Measurements from ENCODE around the gene BAHCC1.

The BAHCC1 gene

GRCh38 chr17:81449351-81449750 lies 54.1 kb downstream of the BAHCC1 start:
- no peak for TF ChIP-seq CTCF (conservative IDR thresholded peaks at IDR 0.05; ENCODE audit: low read length)
- TF ChIP-seq EZH2phosphoT487 (IDR thresholded peaks at IDR 0.05; ENCODE audit: borderline replicate concordance): no peak
- Histone ChIP-seq H2AFZ (ENCODE audit: low read length) (no peak overlapping the region), H3K4me3 (ENCODE audit: low read length, poor library complexity, severe bottlenecking) (no peak overlapping the region), H3K4me2 (ENCODE audit: low read depth, low read length, poor library complexity, severe bottlenecking) (no peak overlapping the region), H3F3A (ENCODE audit: low read depth) (no peaks in the 10 kb centered on the region), H4K20me1 (ENCODE audit: insufficient read depth, low read length, poor library complexity, severe bottlenecking) (no peaks in the 10 kb centered on the region), H3K27me3 (ENCODE audit: insufficient read depth, low read length, poor library complexity, severe bottlenecking) (no peaks in the 10 kb centered on the region), H3K9me2 (replicated peaks; ENCODE audit: low read depth, low read length) (no peaks in the 10 kb centered on the region), H3K79me2 (ENCODE audit: insufficient read depth, low read length) (peaks cover 28% of the 10 kb centered on the region; the same call in 1 of the 2 replicates), H3K4me1 (ENCODE audit: insufficient read depth, low read length, poor library complexity, severe bottlenecking) (peaks cover 24% of the 10 kb centered on the region), H3K36me3 (ENCODE audit: insufficient read depth, low read length) (peaks cover 15% of the 10 kb centered on the region; the same call in 1 of the 2 replicates), H3K9ac (ENCODE audit: low read depth, low read length, poor library complexity, severe bottlenecking) (no peak overlapping the region), H3K9me3 (ENCODE audit: insufficient read depth, low read depth, low read length) (no peaks in the 10 kb centered on the region)

- Histone ChIP-seq H2AFZ (ENCODE audit: low read length) (no peak overlapping the region), H3K4me3 (ENCODE audit: low read length, poor library complexity, severe bottlenecking) (no peak overlapping the region), H3K4me1 (ENCODE audit: insufficient read depth, low read length, poor library complexity, severe bottlenecking) (peaks cover 49% of the 10 kb centered on the region), H3K79me2 (ENCODE audit: insufficient read depth, low read length) (peaks cover 53% of the 10 kb centered on the region), H3K36me3 (ENCODE audit: insufficient read depth, low read length) (peaks cover 13% of the 10 kb centered on the region; the same call in 1 of the 2 replicates), H3K9me2 (replicated peaks; ENCODE audit: low read depth, low read length) (no peaks in the 10 kb centered on the region), H3F3A (ENCODE audit: low read depth) (no peaks in the 10 kb centered on the region), H4K20me1 (ENCODE audit: insufficient read depth, low read length, poor library complexity, severe bottlenecking) (no peaks in the 10 kb centered on the region), H3K27me3 (ENCODE audit: insufficient read depth, low read length, poor library complexity, severe bottlenecking) (no peaks in the 10 kb centered on the region), H3K9ac (ENCODE audit: low read depth, low read length, poor library complexity, severe bottlenecking) (peak overlapping the region; percentile 95), H3K4me2 (ENCODE audit: low read depth, low read length, poor library complexity, severe bottlenecking) (no peak overlapping the region), H3K9me3 (ENCODE audit: insufficient read depth, low read depth, low read length) (no peaks in the 10 kb centered on the region)
- no peak for TF ChIP-seq CTCF (conservative IDR thresholded peaks at IDR 0.05; ENCODE audit: low read length)
- no peak for TF ChIP-seq EZH2phosphoT487 (IDR thresholded peaks at IDR 0.05; ENCODE audit: borderline replicate concordance)
Measured at GRCh38 chr17:81451823-81452222, 56.6 kb downstream of the BAHCC1 start.

- Histone ChIP-seq H3K4me3 (ENCODE audit: low read length, poor library complexity, severe bottlenecking) (no peak overlapping the region), H3K36me3 (ENCODE audit: insufficient read depth, low read length) (peaks cover 6% of the 10 kb centered on the region; the same call in 1 of the 2 replicates), H3K9me2 (replicated peaks; ENCODE audit: low read depth, low read length) (no peaks in the 10 kb centered on the region), H4K20me1 (ENCODE audit: insufficient read depth, low read length, poor library complexity, severe bottlenecking) (no peaks in the 10 kb centered on the region), H2AFZ (ENCODE audit: low read length) (no peak overlapping the region), H3K4me1 (ENCODE audit: insufficient read depth, low read length, poor library complexity, severe bottlenecking) (peaks cover 56% of the 10 kb centered on the region), H3K27me3 (ENCODE audit: insufficient read depth, low read length, poor library complexity, severe bottlenecking) (no peaks in the 10 kb centered on the region), H3K4me2 (ENCODE audit: low read depth, low read length, poor library complexity, severe bottlenecking) (peak overlapping the region; percentile 83), H3F3A (ENCODE audit: low read depth) (no peaks in the 10 kb centered on the region), H3K9me3 (ENCODE audit: insufficient read depth, low read depth, low read length) (no peaks in the 10 kb centered on the region), H3K9ac (ENCODE audit: low read depth, low read length, poor library complexity, severe bottlenecking) (peak overlapping the region; percentile 95), H3K79me2 (ENCODE audit: insufficient read depth, low read length) (peaks cover 59% of the 10 kb centered on the region)
- TF ChIP-seq CTCF (conservative IDR thresholded peaks at IDR 0.05; ENCODE audit: low read length) (no peak), EZH2phosphoT487 (IDR thresholded peaks at IDR 0.05; ENCODE audit: borderline replicate concordance) (no peak)
Measured at GRCh38 chr17:81452551-81452950, 57.3 kb downstream of the BAHCC1 start.
